HG03139 (cell line): Measurements from ENCODE around the gene GFRA3.
"Not testable (repeated sequence)": the region's sequence is repeated elsewhere in the genome, so short reads cannot be mapped to it uniquely, and the experiment has no call there.

ENCODE experiments used
- ATAC-seq: cut with Tn5 transposase; IDR thresholded peaks from one replicate; pipeline ENCODE4 v1.9.1; 2021; ENCODE audit not compliant: unreplicated experiment

GFRA3 gene, protein sequence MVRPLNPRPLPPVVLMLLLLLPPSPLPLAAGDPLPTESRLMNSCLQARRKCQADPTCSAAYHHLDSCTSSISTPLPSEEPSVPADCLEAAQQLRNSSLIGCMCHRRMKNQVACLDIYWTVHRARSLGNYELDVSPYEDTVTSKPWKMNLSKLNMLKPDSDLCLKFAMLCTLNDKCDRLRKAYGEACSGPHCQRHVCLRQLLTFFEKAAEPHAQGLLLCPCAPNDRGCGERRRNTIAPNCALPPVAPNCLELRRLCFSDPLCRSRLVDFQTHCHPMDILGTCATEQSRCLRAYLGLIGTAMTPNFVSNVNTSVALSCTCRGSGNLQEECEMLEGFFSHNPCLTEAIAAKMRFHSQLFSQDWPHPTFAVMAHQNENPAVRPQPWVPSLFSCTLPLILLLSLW

DNA sequence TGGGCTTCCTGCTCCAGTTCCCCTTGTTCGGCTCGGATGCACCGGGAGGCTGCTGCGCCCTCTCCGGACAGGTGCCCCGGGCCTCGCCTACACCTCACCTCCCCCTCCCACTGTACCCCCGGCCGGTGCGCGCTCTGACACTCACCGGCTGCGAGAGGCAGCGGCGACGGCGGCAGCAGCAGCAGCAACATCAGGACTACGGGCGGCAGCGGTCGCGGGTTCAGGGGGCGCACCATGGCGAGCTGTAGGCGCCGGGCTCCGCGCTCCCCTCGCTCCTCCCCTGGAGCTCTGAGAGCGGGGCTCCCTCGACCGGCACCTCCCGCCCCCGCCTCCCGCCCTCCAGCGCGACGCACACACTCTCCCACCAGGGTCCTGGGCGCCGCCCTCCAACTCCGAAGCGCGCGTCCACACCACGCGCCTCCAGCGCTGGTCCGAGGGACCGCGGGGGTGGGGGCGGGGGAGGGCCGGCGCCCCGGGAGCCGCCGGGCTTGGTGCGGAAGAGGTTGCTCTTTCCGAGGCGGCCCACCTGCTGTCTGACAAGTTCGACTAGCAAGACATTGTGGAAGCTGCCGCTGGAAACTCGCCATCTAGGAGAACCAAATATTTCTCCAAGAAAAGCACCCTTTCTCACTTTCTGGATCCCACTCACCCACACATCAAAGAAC is at the start of gene GFRA3:
TSS of gene GFRA3 (minus strand) at position 433 of the 665 bp plus-strand sequence. CDS start at position 236, 197 bp downstream.
- no peak for ATAC-seq

DNA sequence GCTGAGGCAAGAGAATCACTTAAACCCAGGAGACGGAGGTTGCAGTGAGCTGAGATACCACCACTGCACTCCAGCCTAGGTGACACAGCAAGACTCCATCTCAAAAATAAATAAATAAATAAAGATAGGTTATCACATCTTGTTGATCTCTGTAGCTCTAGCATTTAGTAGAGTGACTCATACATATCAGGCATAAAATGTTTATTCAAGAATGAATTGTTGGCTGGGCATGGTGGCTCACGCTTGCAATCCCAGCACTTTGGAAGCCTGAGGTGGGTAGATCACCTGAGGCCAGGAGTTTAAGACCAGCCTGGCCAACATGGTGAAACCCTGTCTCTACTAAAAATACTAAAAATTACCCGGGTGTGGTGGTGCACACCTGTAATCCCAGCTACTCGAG is 43.8 kb upstream of the GFRA3 start:
- not testable (repeated sequence) for ATAC-seq

DNA sequence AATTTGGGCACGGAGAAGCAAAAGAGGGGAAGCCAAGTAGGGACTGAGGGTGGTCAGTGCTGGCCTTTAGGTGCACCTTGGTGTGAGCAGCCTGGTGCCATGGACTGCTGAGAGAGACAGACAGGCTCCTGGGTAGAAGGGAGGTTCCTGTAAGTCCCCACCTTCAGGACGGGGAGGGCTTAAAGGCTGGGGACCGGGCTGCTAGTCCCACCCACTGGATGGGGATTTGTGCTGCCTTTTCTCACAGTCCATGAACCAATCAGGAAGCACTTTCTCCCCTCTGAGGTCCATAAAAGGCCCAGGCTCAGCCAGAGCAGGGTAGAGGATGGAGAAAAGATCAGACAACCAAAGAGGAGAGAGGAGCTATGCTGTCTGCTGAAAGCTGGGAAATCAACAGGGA is 41.9 kb upstream of the GFRA3 start:
- no peak for ATAC-seq

DNA sequence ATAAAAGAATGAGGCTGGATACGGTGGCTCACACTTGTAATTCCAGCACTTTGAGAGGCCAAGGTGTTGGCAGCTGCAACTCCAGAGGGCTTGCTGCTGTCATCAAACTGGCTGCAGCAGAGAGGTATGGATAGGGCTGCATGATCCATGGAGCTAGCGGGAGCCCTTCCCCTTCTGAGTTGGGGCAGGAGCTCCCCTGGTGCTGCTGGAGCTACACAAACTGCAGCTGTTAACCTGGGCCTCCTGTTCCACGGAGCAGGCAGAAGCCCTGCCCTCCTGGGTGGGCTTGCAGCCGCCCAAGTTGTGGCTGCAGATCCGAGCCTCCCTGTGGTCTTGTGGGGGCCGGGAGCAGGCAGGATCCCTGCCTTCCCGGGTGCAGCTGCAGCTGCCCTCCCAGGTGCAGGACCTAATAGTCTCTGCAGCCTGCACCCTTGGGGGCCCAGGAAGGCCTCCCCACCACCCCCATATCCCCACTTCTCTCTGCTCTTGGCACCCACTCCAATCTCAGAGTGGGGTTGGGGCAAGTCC is 41.4 kb upstream of the GFRA3 start:
- no peak for ATAC-seq

DNA sequence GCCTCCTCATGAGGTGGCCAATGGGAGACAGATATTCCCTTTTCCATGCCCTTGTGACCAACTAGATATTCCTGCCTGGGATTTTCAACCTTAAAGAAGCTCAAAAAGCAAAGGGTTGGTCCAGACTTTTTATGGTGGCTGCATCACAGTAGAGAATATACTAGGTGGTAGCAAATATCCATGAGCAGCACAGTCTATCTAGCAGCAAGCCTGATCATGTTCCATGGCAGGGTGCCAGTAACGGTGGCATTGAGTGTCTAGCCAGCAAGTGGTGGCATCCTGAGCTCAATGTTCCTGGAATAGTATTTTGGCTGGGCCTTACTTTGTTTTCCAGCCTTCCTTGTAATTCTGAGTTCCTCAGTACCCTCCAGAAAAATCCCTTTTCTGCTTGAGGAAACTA is 31.4 kb upstream of the GFRA3 start:
- ATAC-seq = no peak

DNA sequence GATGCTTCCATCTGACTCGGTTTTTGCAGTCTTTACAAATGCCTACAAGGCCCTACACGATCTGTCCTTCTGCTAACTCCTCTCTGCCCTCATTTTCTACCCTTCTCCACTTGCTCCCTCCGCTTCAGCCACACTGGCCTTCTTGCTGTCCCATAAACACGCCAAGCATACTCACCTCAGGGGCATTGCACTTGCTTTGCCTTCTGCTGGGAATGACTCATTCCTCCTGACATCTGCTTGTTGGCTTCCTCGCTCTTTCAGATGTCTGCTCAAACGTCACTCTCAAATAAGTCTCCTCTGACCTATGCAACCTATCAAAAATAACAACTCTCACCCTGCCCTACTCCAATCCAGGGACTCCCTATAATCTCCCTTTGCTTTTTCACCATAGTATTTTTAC is 29.0 kb upstream of the GFRA3 start:
- ATAC-seq = no peak

DNA sequence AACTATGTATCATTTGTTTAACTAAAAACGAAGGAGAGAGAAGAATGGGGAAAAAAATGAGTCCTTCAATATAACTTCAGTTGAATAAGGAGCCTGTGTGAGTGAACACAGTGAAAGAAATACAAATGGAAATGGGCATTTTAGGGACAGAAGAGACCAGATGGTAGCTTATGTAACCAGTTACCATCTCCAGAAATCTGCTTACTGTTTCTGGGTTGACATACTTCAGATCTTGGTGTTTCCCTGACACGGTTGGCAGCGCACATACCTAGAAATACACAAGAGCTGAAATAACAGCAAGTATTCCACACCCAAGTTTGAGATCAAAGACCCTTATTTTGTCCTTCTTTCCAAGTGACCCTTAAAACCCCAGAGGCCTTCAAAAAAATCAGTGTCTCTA is 14.9 kb upstream of the GFRA3 start:
- no peak for ATAC-seq

DNA sequence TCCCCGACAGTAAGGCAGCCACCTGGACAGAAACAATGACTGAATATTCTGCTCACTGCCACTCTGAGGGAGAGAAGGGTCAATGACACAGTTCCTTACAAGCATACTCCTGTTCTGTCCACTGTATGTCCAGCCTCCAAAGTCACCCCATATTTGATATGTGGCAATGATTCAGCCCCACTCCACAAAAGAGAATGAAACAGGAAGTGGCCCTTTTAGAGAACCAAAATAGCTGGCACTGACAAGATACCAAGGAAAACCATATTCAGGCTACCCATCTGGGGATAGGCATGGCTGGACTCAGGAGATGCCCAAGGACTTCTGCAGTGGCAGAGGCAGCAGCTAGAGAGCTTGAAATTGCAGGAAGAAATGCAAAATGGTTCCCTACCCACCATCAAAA is 12.8 kb upstream of the GFRA3 start:
- ATAC-seq = no peak

DNA sequence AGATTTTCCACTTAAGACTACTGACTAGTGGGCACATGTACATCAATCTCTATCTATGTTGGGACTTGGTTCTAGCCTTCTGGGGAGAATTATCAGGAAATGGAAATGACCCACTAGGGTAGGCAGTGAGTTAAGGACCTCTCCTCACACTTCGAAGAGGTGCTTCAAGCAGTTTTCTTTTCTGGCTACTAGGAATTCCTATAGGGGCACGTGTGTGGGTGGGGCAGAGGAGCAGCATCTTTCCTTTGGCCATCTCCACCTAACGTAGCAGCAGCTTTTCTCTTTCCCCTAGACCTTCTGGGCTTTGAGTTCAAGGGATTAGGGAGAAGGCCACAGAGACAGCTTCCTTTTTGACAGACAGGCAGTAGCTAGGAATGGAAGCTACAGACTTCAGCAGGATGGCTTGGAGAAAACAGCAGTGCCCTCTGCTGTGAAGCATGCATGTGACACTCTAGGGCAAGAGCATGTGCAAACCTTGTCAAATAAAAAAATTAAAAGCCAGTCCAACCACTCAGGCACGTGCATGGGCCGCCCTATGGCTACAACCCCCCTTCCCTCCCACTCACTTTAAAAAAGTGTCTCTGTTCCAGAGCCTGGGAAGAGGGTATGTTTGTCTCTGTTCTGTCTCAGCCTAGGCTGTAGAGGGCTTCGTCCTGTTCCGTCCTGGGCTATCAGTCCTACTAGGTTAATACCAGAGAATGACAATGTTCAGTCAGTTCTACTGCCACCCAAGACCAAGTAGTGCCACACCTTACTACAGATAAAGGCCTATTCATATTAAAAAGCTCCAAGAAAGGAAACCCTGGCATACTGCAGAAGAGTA is 8.7 kb upstream of the GFRA3 start:
- no peak for ATAC-seq

DNA sequence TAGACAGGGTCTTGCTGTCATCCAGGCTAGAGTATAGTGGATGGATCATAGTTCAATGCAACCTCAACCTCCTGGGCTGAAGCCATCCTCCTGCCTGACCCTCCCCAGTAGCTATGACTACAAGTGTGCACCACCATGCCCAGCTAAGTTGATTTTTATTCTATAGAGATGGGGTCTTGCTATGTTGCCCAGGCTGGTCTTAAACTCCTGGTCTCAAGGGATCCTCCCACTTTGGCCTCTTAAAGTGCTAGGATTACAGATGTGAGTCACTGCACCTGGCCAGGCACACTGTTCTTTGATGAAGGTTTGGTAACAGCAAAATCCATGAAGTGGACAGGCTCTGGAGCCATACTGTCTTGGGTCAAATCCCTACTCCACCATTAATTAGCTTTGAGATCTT is 6.5 kb upstream of the GFRA3 start:
- no peak for ATAC-seq

DNA sequence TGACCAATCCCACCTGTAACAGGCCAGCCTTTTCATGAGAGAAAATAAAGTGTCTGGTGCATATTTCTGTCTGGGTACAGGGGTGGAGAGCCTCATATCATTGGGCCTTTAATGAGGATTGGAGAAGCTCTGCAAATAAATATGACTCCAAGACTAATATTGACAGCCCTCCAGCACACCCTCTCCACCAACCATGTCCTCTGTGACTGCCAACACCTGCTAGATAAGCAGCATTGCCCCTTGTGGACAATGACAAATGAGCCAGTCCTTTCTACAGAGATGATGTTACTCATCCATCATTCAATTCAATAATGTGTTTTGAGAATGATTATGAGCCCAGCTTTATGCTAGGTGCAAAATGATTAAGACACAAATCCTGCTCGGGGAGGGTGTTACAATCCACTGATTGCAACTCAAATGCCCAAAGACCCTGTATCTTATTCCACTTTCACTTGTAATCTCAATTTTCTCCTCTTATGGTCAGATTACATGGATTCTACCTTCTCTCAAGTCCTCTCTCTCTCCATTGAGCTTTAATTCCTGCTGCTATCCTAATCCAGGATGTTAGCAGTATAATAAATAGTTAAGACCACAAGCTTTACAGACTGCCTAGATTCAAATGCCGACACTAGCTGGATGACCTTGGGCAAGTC is 2.1 kb upstream of the GFRA3 start:
- no peak for ATAC-seq

DNA sequence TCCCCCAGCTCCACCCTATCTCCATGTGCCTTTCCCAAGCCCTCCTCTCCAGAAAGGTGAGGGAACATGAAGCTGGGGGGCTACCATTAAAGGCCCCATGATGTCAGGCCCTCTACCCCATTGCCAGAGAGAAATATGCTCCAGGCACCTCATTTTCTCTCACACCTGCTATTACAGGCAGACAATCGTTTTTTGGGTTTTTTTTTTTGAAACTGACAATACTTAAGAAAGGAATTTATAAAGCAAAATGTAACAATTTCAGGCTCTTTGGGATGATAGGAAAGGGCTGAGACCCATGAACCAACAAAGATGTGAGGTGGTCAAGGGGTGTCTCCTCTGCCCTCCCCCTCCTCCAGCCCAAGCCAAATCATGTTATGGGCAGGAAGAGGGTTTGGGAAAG is 1.5 kb upstream of the GFRA3 start:
- ATAC-seq = no peak

DNA sequence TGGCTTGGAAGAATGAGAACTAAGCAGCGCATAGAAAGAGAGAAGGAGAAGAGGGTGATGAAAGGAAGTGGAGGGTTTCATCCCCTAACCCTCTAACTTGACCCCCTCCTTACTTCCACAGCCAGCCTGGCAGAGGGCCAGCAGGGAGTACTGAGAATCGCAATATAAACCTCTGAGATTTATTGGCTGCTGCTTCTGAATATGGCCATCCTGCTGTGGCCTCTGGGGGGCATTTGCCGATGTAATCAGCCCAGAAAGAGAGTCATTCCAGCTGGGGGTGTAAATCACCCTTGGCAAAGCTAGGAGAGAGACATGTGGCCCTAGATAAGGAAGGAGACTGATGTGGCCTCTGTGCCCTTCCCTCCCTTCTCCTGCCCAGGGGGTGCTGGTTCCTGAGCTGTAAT is 960 bp upstream of the GFRA3 start:
- no peak for ATAC-seq

DNA sequence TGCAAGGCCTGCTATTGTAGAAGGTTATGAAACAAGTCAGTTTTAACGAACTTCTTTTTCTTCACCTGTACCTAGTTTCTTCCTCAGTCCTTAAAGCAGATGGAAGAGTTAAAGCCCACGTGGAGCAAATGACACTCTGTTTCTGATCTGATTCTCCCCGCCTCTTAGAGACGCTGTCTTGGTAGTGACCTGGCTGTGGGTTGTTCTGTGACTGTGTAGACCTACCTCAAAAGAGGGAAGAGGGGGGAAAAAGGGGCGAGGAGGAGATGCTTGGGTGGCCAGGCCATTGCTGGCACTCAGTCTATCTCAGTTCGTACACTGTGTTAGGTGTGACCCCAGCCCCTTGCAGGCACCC is 610 bp downstream of the GFRA3 start:
- ATAC-seq = no peak

DNA sequence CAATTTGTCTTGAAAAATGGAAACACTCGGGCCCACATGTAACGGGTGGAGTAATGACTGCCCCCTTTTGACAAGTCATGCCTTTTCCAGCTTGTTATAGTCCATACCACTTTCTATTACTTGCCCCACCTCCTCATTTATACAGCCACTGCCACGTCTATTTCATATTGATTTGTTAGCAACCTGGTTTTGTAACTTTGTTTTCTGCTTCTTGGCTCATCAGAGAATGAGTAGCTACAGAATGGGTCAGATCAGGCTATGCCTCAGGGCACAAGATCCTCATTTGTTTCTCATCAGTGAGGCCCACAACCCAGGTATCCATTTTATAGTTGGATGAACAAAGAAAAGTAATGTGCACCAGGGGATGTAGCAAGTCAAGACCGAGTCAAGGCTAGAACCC is 1.7 kb downstream of the GFRA3 start:
- ATAC-seq = no peak

DNA sequence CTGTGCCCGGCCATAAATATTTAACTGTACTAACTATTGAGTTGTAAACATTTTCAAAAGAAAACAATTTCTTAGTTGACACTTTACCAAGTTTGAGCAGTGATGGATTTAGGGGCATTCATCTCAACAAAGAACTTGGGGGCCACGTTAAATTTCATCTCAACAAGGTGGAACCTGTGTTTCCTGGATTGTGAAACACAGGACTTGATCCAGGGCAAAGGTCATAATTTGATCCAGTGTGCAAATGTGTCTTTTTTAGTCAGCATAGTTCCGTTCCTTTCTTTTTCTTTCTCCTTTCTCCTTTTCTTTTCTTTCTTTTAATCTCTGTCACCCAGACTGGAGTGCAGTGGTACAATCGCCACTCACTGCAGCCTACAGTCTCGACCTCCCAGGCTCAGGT is 3.1 kb downstream of the GFRA3 start:
- ATAC-seq = no peak

DNA sequence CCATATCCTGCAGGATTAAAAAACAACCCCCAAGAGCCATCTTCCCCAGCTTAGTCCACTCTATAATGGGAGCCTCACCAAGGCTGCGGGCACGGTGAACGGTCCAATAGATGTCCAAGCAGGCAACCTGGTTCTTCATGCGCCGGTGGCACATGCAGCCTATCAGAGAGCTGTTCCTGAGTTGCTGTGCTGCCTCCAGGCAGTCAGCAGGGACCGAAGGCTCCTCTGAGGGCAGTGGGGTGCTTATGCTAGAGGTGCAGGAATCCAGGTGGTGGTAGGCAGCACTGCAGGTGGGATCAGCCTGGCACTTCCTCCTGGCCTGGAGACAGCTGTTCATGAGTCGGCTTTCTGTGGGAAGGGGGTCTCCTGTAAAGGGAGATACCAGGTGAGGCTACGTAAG is 10.2 kb downstream of the GFRA3 start:
- no peak for ATAC-seq

DNA sequence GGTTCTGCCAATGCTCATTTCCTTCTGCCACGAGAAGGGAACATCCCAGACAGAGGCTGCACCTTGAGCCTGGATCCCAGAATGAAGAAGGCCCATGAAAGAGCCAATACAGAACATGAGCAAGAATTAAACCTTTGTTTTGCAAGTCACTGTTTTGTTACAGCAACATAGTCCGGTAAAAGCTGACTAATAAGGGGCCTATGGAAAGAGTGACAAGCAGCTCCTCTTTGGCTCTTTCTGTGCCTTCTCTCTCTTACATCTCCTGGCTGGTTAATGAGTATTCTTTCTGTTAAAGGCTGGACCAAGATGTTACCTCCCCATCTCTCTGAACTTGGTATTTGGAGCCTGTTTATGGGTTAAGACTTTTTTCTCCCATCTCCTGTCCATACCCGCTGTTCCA is 10.8 kb downstream of the GFRA3 start:
- no peak for ATAC-seq

DNA sequence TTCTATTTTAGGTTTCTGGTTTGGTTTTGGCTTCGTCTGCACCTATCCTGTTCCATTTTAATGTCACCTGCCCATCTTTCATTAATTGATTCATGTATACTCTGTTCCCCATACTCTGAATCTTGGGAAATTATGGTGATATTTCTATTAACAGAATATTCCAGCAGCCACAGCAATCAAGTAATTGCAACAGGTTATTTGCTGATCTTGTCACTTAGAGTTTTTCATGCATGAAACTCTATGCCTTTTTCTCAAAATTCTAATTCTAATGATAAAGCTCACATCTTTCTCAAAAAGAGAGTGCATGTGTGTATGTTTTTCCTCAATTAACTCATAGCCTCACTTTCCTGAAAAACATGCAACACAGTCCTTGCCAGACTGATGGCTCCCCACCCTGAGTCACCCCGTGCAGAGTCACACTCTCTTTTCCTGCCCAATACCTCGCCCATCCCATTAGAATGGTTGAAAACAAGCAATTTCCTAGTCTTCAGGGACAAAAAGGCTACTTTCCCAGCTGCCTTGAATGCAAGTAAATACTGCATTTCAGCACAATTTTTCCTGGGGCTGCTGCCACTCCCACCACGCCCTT is 15.6 kb downstream of the GFRA3 start:
- ATAC-seq = no peak

DNA sequence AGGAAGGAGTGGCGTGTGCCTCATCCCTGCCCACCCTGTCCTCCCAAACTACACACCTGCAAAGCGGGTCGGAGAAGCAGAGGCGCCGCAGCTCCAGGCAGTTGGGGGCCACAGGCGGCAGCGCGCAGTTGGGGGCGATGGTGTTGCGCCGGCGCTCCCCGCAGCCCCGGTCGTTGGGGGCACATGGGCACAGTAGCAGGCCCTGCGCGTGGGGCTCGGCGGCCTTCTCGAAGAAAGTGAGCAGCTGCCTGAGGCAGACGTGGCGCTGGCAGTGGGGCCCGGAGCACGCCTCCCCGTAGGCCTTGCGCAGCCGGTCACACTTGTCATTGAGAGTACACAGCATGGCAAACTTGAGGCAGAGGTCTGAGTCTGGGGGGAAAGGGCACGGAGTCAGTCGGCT is 16.8 kb downstream of the GFRA3 start:
- no peak for ATAC-seq

DNA sequence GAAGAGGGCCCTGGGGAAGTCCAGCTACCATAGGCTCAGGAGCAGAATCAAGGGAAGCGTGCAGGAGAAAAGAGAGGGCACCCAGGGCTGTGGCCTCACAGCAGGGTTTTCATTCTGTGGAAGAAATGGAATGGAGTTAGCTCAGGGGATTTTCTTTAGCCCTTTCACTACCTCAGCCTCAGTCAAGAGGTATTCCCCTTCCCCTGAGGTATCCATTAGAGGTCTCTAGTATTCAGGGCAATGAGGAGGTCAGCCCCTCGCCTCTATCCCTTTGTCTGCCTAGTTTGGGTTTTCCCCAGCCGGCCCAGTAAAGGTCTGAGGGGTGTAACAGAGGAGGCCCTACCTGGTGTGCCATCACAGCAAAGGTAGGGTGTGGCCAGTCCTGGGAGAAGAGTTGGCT is 21.5 kb downstream of the GFRA3 start:
- no peak for ATAC-seq
